Measurements from ENCODE around the gene KIRREL2. TPM values are rescaled to one million over a fixed set of nuclear protein-coding genes. Genes with fewer than 3 reads are reported as not detected.
"Not testable (repeated sequence)": the region's sequence is repeated elsewhere in the genome, so short reads cannot be mapped to it uniquely, and the experiment has no call there.

The KIRREL2 gene
- total and polyA plus RNA-seq, 2 experiments from 2014 or later, result 3.6 to 9.9 TPM

GRCh38 chr19:35909684-35910035 is 52.9 kb downstream of the KIRREL2 start:
- Mint-ChIP-seq H3K4me1 (peaks cover 21% of the 10 kb centered on the region), H3K9me3 (no peaks in the 10 kb centered on the region; the same call in 2 of the 3 replicates), H3K36me3 (ENCODE audit: low read depth) (no peaks in the 10 kb centered on the region), H3K27ac (no peak overlapping the region), H3K27me3 (ENCODE audit: insufficient read depth, low read depth, poor library complexity) (peaks cover 7% of the 10 kb centered on the region), H3K4me3 (no peak overlapping the region)
- no peaks in the 10 kb centered on the region for H3K27me3 ChIP-seq (ENCODE audit: insufficient read depth)
- peak overlapping the region; percentile 93 for H2AFZ ChIP-seq
- no peaks in the 10 kb centered on the region for H3K9me2 ChIP-seq (ENCODE audit: insufficient read depth)
- no peaks in the 10 kb centered on the region for H3K36me3 ChIP-seq (ENCODE audit: insufficient read depth)
- no peaks in the 10 kb centered on the region for H4K20me1 ChIP-seq (replicated peaks; ENCODE audit: insufficient read depth)
- H3K4me1 ChIP-seq (ENCODE audit: insufficient read depth), result peaks cover 17% of the 10 kb centered on the region; the same call in 1 of the 2 replicates
- no peaks in the 10 kb centered on the region for H3F3A ChIP-seq (replicated peaks; ENCODE audit: low read depth)
- TF ChIP-seq ZNF331 (CRISPR knock-in tag; IDR thresholded peaks at IDR 0.05; ENCODE audit: low read depth) (no peak), CTCF (conservative IDR thresholded peaks at IDR 0.05; ENCODE audit: low read depth in 2 of 2) (no peak), EZH2phosphoT487 (IDR thresholded peaks at IDR 0.05; ENCODE audit: unreplicated experiment) (no peak), NANOG (IDR thresholded peaks at IDR 0.05; ENCODE audit: borderline replicate concordance) (no peak), JUNB (IDR thresholded peaks at IDR 0.05; ENCODE audit: unreplicated experiment) (no peak), ETS1 (IDR thresholded peaks at IDR 0.05) (no peak)
- TF ChIP-seq, protein P1, sequence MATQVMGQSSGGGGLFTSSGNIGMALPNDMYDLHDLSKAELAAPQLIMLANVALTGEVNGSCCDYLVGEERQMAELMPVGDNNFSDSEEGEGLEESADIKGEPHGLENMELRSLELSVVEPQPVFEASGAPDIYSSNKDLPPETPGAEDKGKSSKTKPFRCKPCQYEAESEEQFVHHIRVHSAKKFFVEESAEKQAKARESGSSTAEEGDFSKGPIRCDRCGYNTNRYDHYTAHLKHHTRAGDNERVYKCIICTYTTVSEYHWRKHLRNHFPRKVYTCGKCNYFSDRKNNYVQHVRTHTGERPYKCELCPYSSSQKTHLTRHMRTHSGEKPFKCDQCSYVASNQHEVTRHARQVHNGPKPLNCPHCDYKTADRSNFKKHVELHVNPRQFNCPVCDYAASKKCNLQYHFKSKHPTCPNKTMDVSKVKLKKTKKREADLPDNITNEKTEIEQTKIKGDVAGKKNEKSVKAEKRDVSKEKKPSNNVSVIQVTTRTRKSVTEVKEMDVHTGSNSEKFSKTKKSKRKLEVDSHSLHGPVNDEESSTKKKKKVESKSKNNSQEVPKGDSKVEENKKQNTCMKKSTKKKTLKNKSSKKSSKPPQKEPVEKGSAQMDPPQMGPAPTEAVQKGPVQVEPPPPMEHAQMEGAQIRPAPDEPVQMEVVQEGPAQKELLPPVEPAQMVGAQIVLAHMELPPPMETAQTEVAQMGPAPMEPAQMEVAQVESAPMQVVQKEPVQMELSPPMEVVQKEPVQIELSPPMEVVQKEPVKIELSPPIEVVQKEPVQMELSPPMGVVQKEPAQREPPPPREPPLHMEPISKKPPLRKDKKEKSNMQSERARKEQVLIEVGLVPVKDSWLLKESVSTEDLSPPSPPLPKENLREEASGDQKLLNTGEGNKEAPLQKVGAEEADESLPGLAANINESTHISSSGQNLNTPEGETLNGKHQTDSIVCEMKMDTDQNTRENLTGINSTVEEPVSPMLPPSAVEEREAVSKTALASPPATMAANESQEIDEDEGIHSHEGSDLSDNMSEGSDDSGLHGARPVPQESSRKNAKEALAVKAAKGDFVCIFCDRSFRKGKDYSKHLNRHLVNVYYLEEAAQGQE (IDR thresholded peaks at IDR 0.05; ENCODE audit: unreplicated experiment), result no peak
- TF ChIP-seq, protein P2, sequence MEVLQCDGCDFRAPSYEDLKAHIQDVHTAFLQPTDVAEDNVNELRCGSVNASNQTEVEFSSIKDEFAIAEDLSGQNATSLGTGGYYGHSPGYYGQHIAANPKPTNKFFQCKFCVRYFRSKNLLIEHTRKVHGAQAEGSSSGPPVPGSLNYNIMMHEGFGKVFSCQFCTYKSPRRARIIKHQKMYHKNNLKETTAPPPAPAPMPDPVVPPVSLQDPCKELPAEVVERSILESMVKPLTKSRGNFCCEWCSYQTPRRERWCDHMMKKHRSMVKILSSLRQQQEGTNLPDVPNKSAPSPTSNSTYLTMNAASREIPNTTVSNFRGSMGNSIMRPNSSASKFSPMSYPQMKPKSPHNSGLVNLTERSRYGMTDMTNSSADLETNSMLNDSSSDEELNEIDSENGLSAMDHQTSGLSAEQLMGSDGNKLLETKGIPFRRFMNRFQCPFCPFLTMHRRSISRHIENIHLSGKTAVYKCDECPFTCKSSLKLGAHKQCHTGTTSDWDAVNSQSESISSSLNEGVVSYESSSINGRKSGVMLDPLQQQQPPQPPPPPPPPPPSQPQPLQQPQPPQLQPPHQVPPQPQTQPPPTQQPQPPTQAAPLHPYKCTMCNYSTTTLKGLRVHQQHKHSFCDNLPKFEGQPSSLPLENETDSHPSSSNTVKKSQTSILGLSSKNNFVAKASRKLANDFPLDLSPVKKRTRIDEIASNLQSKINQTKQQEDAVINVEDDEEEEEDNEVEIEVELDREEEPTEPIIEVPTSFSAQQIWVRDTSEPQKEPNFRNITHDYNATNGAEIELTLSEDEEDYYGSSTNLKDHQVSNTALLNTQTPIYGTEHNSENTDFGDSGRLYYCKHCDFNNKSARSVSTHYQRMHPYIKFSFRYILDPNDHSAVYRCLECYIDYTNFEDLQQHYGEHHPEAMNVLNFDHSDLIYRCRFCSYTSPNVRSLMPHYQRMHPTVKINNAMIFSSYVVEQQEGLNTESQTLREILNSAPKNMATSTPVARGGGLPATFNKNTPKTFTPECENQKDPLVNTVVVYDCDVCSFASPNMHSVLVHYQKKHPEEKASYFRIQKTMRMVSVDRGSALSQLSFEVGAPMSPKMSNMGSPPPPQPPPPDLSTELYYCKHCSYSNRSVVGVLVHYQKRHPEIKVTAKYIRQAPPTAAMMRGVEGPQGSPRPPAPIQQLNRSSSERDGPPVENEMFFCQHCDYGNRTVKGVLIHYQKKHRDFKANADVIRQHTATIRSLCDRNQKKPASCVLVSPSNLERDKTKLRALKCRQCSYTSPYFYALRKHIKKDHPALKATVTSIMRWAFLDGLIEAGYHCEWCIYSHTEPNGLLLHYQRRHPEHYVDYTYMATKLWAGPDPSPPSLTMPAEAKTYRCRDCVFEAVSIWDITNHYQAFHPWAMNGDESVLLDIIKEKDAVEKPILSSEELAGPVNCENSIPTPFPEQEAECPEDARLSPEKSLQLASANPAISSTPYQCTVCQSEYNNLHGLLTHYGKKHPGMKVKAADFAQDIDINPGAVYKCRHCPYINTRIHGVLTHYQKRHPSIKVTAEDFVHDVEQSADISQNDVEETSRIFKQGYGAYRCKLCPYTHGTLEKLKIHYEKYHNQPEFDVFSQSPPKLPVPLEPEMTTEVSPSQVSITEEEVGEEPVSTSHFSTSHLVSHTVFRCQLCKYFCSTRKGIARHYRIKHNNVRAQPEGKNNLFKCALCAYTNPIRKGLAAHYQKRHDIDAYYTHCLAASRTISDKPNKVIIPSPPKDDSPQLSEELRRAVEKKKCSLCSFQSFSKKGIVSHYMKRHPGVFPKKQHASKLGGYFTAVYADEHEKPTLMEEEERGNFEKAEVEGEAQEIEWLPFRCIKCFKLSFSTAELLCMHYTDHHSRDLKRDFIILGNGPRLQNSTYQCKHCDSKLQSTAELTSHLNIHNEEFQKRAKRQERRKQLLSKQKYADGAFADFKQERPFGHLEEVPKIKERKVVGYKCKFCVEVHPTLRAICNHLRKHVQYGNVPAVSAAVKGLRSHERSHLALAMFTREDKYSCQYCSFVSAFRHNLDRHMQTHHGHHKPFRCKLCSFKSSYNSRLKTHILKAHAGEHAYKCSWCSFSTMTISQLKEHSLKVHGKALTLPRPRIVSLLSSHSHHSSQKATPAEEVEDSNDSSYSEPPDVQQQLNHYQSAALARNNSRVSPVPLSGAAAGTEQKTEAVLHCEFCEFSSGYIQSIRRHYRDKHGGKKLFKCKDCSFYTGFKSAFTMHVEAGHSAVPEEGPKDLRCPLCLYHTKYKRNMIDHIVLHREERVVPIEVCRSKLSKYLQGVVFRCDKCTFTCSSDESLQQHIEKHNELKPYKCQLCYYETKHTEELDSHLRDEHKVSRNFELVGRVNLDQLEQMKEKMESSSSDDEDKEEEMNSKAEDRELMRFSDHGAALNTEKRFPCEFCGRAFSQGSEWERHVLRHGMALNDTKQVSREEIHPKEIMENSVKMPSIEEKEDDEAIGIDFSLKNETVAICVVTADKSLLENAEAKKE (CRISPR knock-in tag; IDR thresholded peaks at IDR 0.05), result no peak
- H3K4me3 ChIP-seq, result no peak overlapping the region
- H3K27ac ChIP-seq (ENCODE audit: low read depth), result no peak overlapping the region
- H3K79me2 ChIP-seq (replicated peaks; ENCODE audit: insufficient read depth), result no peaks in the 10 kb centered on the region
- DNase-seq (ENCODE audit: low spot score), result no peak
- H3K4me2 ChIP-seq, result no peak overlapping the region
- peak; percentile 23 for ATAC-seq

GRCh38 chr19:35910355-35910754 is 53.6 kb downstream of the KIRREL2 start:
- not testable (repeated sequence) for H3K4me3 Mint-ChIP-seq; H3K36me3 Mint-ChIP-seq (ENCODE audit: low read depth); H3K27ac Mint-ChIP-seq; H4K20me1 ChIP-seq (replicated peaks; ENCODE audit: insufficient read depth); H2AFZ ChIP-seq; H3F3A ChIP-seq (replicated peaks; ENCODE audit: low read depth); H3K27me3 ChIP-seq (ENCODE audit: insufficient read depth); H3K27me3 Mint-ChIP-seq (ENCODE audit: insufficient read depth, low read depth, poor library complexity); H3K79me2 ChIP-seq (replicated peaks; ENCODE audit: insufficient read depth); H3K4me3 ChIP-seq; ATAC-seq; H3K9me3 Mint-ChIP-seq; H3K9me2 ChIP-seq (ENCODE audit: insufficient read depth); DNase-seq (ENCODE audit: low spot score); H3K4me2 ChIP-seq; H3K27ac ChIP-seq (ENCODE audit: low read depth); H3K36me3 ChIP-seq (ENCODE audit: insufficient read depth)
- peaks cover 17% of the 10 kb centered on the region; the same call in 1 of the 2 replicates for H3K4me1 ChIP-seq (ENCODE audit: insufficient read depth)
- H3K4me1 Mint-ChIP-seq, result peaks cover 21% of the 10 kb centered on the region
